NCI-H128 (cell line): ENCODE data around the gene CAB39.
A peak's percentile ranks its signal among the peaks of the same experiment; 100 is the strongest.

Experiments used
- DNase-seq: peaks from one replicate; lab custom pipeline; 2025; ENCODE audit not compliant: unreplicated experiment; lab: John Stamatoyannopoulos, UW

CAB39 gene

GRCh38 chr2:230712443-230713330 is at the start of gene CAB39:
Gene CAB39, plus strand, starts transcription at chr2:230712842. Its CDS starts 47,160 bp downstream, at chr2:230760002.
- DNase-seq, result peak; percentile 51

DNA sequence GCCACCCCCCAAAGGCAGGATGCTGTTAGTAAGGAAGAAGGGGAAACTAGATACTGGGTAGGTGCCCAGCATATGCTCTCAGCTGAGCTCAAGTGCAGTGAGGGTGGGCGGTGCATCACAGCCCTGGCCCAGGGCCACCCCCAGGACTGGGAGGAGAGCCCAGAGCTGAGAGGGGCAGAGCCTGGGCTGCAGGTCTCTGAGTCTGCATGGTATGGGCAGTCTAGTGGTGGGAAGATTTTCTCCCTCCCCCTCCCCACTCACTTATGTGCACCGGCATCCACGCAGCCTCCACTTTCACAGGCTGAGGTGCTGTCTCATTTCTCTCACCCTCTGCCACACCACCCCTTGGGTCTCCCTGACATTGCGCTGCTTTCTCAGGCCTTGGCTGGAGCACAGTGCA is 48.5 kb upstream of the CAB39 start:
- DNase-seq, result no peak

DNA sequence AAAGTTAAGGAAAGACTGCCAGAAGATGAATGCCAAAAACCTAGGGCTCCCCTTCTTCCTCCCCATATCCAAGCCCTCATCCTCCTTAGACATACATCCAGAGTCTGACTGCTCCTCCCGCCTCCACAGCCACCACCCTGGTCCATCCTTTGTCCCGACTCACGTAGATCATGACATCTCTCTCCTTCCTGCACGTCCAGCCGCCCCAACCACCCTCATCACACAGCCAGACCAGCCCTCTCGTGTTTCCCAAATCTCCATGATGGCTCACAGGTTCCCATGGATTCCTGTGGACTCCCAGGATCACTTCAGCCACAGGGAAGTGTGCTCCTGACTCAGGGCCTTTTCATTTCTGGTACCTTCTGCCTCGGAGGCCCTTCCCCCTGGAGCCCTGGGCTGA is 47.8 kb upstream of the CAB39 start:
- no peak for DNase-seq

DNA sequence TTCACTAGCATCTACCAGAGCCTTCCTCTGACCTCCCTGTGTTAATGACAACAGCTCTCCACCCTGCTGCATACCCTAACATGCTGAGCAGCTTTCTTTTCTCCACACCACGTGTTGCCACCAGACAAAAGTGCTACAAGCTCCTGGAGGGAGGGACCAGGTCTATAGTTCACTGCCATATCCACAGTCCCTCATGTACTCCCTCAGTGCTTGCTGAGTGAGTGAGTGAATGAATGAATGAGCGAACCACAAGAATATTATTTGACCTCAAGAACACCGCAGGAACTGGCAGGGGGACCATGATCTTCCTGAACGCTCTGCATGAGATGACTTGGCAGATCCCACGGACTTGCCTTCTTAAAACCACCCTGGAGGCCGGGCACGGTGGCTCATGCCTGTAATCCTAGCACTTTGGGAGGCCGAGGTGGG is 47.4 kb upstream of the CAB39 start:
- no peak for DNase-seq

- no peak for DNase-seq
Observed at GRCh38 chr2:230666446-230666845, 46.2 kb upstream of the CAB39 start.

DNA sequence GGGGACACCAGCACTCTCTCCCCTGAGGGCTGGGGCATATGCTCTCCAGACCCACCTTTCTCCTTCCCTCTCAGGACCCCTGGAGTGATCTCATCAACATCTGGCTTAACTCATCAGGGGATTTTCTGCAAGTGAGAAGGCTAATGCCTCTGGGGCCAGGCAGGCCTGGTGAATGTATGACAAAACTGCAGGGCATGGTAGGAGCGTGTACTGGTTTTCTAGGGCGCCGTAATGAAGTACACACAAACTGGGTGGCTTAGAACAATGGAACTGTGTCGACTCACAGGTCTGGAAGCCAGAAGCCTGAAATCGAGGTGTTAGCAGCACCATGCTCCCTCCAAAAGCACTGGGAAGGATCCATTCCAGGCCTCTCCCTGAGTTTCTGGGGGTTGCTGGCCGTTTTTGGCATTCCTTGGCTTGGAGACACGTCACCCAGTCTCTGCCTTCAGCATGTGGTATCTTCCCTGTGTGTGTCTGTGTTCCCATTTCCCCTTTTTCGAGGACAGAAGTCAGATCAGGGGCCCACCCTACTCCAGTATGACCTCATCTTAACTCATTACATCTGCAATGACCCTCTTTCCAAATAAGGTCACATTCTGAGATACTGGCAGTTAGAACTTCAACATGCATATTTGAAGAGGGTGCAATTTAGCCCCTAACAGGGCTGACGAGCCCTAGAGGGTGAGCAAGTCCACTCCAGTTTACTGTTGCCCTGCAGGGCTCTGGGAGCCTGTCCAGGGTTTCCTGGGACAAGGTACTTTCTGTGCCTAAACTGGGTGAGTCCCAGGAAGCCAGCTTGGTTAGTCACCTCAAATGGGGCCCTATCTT is 45.5 kb upstream of the CAB39 start:
- no peak for DNase-seq

GRCh38 chr2:230668184-230668938 is 44.3 kb upstream of the CAB39 start:
- no peak for DNase-seq

DNA sequence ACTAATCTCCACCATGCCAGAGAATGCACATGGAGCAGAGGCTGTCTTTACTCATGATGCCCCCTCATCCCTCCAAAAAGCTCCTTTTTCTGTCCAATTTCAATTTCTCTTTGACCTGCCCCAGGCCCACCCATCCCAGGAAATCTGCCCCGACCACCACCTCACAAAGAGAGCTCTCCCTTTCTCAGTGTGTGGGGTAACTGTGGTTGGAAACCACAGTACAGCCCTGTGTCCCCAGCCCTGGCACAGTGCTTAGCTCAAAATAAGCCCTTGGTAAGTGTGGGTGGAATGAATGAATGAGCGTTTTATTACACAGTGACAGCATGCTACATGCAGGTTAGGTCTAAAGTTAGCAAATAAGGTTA is 43.7 kb upstream of the CAB39 start:
- DNase-seq, result no peak

DNA sequence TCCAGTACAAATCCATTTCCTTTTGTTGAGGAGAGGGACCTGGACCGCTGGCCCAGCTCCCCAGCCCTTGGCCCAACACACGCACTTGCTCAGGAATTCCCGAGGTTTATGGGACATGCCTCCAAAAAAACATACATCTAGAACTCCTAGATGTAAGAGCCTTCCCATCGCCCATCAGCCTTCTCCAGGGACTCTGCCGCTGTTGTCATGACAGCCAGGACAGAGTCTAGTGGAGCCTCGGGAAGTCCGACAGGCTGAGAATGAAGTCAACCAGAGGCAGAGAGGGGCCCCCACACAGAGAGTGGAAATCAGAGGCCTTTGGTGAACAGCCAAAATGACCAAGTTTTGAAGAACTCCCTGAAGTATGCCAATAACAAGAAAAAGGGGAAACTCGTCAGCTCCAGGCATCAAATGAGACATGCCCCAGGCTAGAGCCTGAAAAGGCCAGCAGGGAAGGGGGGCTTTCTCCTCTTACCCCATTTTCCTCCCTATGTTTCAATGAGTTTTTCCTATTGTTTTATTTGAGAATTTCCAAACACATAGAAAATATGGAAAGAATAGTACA is 43.2 kb upstream of the CAB39 start:
- DNase-seq, result no peak

GRCh38 chr2:230671117-230671516 is 41.5 kb upstream of the CAB39 start:
- no peak for DNase-seq

GRCh38 chr2:230672836-230673235 is 39.8 kb upstream of the CAB39 start:
- no peak for DNase-seq

DNA sequence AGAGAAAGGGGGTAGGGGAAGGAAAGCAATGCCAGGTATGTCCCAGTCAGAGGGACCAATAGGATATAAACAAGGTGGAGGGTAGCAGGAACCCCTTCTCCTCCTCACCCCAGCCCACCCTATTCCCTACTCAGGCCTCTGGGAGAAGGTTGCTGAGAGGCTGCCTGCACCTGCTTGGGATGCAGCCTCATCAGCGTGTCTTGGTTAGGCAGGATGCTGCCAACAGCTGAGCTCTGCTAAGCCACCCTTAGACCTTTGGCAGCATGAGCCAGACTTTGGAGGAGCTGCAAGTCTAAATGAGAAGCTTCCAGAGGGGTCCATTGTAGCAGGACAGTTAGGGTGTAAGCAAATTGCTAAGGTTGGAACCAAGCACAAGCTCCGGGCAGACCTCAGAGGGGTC is 38.2 kb upstream of the CAB39 start:
- no peak for DNase-seq

DNA sequence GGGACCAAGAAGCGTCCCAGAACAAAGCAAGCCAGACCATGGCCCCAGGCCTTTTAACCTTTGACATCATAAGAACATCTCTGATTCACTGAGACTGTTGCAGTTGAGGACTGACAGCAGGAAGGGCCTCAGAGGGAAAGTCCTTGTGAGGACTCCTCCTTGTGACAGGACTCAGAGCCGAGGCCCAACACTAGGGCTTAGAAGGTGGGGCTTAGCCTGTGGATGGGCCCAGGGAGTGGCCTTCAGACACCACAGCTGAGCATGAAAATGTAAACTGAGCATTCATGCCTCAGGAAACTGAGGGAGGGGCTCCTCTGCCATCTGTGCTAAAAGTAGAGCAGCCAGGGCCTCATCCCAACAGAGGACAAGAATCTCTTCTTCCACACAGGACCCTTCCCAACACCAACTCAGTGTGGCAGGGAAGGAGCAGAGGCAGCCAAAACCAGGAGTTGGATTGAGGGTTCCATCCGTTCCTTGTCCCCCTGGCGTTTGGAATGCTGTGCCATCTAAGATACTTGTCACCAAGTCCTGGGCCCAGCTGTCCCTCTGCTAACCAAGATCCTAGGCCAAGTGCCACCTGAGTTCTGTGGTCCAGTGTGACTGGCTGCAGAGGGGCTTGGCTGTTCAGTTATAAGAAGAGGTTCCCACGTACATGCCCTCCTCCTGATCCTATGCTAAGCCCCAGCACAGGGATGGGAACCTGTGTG is 37.5 kb upstream of the CAB39 start:
- DNase-seq, result no peak

- no peak for DNase-seq
Observed at GRCh38 chr2:230676546-230676945, 36.1 kb upstream of the CAB39 start.

DNA sequence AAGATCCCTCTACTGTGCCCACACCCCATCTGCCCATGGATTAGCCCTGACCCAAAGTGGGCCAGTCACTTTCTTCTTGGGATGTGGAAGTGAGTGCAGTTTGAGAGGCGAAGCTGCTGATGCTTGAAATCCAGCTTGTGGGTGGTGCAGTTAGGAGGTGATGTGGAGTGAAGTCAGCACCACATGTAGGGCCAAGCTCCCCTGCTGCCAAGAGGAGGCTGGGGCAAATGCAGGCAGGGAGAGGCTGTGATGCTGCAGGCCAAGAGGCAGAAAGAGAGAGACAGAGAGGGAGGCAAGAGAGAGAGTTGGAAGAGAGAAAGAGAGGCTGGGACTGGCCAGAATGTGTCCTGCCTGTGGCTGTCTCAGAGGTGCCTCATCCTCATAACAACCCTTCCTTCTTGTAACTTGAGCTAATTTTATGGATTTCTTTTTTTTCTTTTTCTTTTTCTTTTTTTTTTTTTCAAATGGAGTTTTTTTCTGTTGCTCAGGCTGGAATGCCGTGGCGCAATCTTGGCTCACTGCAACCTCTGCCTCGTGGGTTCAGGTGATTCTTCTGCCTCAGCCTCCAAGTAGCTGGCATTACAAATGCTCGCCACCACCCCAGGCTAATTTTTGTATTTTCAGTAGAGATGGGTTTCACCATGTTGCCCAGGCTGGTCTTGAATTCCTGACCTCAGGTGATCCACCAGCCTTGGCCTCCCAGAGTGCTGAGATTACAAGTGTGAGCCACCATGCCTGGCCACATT is 35.3 kb upstream of the CAB39 start:
- DNase-seq, result no peak

GRCh38 chr2:230678018-230678417 is 34.6 kb upstream of the CAB39 start:
- no peak for DNase-seq

- DNase-seq, result no peak
Observed at GRCh38 chr2:230678451-230678850, 34.2 kb upstream of the CAB39 start.

- DNase-seq, result no peak
Observed at GRCh38 chr2:230680463-230681170, 32.0 kb upstream of the CAB39 start.

DNA sequence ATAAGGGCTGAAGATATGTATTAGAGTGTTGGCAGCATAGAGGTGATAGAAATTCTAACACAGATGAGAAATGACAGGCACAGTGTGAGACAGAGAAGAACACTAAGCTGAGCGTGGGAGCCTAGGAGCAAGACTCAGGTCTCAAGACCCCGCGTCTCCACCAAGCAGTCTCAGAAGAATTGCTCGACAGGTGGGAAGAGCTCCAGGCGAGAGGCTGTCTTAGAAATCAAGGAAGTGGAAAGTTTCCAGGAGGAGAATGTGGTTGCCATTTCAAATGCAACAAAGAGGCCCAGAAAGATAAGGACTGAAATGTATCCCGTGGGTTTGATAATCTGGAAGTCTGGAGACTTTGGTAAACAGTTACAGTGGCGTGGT is 31.5 kb upstream of the CAB39 start:
- no peak for DNase-seq
